ENCODE measurements around the gene TAF4B.

The TAF4B gene

GRCh38 chr18:26403491-26403890, 177.2 kb downstream of the TAF4B start:
- Histone ChIP-seq H3K4me3 (ENCODE audit: low read depth, low read length, poor library complexity, severe bottlenecking) (no peak overlapping the region), H3K9me3 (ENCODE audit: low read length) (no peaks in the 10 kb centered on the region), H3K79me2 (ENCODE audit: insufficient read depth, low read length) (no peaks in the 10 kb centered on the region), H3K9me2 (ENCODE audit: low read depth, low read length) (no peaks in the 10 kb centered on the region), H3K9ac (ENCODE audit: low read length) (no peak overlapping the region), H3K27me3 (ENCODE audit: insufficient read depth, low read length) (no peaks in the 10 kb centered on the region), H3K4me2 (ENCODE audit: low read length) (no peak overlapping the region), H3K27ac (ENCODE audit: low read depth, low read length, poor library complexity, severe bottlenecking) (no peak overlapping the region), H4K20me1 (ENCODE audit: insufficient read depth, low read length) (no peaks in the 10 kb centered on the region), H3K4me1 (ENCODE audit: insufficient read depth, low read length, severe bottlenecking) (peaks cover 16% of the 10 kb centered on the region), H3K36me3 (ENCODE audit: insufficient read depth, low read length) (no peaks in the 10 kb centered on the region), H2AFZ (ENCODE audit: low read length) (no peak overlapping the region), H3F3A (ENCODE audit: insufficient read depth, low read length) (no peaks in the 10 kb centered on the region)
- TF ChIP-seq, protein P1, sequence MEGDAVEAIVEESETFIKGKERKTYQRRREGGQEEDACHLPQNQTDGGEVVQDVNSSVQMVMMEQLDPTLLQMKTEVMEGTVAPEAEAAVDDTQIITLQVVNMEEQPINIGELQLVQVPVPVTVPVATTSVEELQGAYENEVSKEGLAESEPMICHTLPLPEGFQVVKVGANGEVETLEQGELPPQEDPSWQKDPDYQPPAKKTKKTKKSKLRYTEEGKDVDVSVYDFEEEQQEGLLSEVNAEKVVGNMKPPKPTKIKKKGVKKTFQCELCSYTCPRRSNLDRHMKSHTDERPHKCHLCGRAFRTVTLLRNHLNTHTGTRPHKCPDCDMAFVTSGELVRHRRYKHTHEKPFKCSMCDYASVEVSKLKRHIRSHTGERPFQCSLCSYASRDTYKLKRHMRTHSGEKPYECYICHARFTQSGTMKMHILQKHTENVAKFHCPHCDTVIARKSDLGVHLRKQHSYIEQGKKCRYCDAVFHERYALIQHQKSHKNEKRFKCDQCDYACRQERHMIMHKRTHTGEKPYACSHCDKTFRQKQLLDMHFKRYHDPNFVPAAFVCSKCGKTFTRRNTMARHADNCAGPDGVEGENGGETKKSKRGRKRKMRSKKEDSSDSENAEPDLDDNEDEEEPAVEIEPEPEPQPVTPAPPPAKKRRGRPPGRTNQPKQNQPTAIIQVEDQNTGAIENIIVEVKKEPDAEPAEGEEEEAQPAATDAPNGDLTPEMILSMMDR (IDR thresholded peaks at IDR 0.05; ENCODE audit: low read length), result no peak
- TF ChIP-seq EZH2 (IDR thresholded peaks at IDR 0.05; ENCODE audit: borderline replicate concordance, low read length), result no peak

DNA sequence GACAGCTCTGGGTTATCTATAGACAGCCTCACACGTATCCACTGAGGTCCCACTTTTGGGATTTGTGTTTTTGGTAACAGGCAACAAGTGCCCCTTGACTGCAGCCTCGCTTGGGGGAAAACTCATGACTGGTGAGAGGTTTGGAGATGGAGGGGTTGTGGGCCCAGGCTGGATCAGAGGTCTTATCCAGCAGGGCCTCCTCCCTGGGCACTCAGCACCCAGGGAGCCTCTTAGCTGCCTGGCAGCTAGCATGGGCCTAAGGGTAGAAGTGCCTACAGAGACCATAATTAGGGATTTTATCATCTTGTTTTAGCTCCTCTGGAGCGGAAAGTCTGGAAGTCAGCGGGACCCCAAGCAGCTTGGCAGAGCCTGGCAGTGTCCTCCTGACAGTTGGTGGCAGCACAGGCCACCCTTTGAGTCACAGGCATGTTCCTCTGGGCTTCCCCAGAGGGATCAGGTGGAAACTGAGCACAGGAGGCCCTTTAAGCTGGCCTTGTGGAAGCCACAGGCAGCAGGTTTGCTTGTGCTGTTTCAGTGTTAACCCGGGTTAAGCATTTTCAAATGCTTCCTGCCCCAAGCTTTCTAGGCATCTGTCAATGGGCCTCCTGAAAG, 179.1 kb downstream of the TAF4B start:
- H3K9ac ChIP-seq (ENCODE audit: low read length), result no peak overlapping the region
- no peaks in the 10 kb centered on the region for H3K9me3 ChIP-seq (ENCODE audit: low read length)
- H3K27me3 ChIP-seq (ENCODE audit: insufficient read depth, low read length), result no peaks in the 10 kb centered on the region
- H3K4me1 ChIP-seq (ENCODE audit: insufficient read depth, low read length, severe bottlenecking), result peaks cover 16% of the 10 kb centered on the region
- H3K4me3 ChIP-seq (ENCODE audit: low read depth, low read length, poor library complexity, severe bottlenecking), result no peak overlapping the region
- no peaks in the 10 kb centered on the region for H3K9me2 ChIP-seq (ENCODE audit: low read depth, low read length)
- no peak overlapping the region for H3K4me2 ChIP-seq (ENCODE audit: low read length)
- no peak overlapping the region for H2AFZ ChIP-seq (ENCODE audit: low read length)
- no peaks in the 10 kb centered on the region for H3K79me2 ChIP-seq (ENCODE audit: insufficient read depth, low read length)
- H3K36me3 ChIP-seq (ENCODE audit: insufficient read depth, low read length), result no peaks in the 10 kb centered on the region
- H3F3A ChIP-seq (ENCODE audit: insufficient read depth, low read length), result no peaks in the 10 kb centered on the region
- no peak overlapping the region for H3K27ac ChIP-seq (ENCODE audit: low read depth, low read length, poor library complexity, severe bottlenecking)
- no peaks in the 10 kb centered on the region for H4K20me1 ChIP-seq (ENCODE audit: insufficient read depth, low read length)
- no peak for TF ChIP-seq EZH2 (IDR thresholded peaks at IDR 0.05; ENCODE audit: borderline replicate concordance, low read length)
- TF ChIP-seq, protein P1 (IDR thresholded peaks at IDR 0.05; ENCODE audit: low read length), result peak; percentile 46

DNA sequence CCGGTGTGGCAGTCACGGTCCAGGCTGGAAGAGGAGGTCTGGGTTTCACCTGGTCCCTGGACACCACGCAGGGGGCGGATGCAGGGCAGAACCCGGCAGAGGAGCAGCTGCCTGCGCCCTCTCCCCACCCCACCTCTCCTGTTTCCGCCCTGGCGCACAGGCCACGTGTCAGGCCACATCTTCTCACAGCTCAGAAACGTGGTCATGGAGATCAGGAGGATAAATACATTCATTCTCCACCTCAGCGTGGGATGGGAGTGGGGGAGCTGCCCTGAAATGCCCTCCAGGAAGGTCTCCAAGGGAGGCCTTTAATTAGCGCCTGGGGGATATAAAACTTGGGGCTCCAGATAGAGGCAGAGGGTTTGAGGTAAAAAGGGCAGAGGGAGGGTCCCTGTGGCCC, 180.1 kb downstream of the TAF4B start:
- Histone ChIP-seq H3K9ac (ENCODE audit: low read length) (no peak overlapping the region), H2AFZ (ENCODE audit: low read length) (no peak overlapping the region), H3K4me2 (ENCODE audit: low read length) (no peak overlapping the region), H3K79me2 (ENCODE audit: insufficient read depth, low read length) (no peaks in the 10 kb centered on the region), H3K4me1 (ENCODE audit: insufficient read depth, low read length, severe bottlenecking) (peaks cover 16% of the 10 kb centered on the region), H3K27me3 (ENCODE audit: insufficient read depth, low read length) (no peaks in the 10 kb centered on the region), H3K9me3 (ENCODE audit: low read length) (no peaks in the 10 kb centered on the region), H3K4me3 (ENCODE audit: low read depth, low read length, poor library complexity, severe bottlenecking) (no peak overlapping the region), H3K27ac (ENCODE audit: low read depth, low read length, poor library complexity, severe bottlenecking) (no peak overlapping the region), H4K20me1 (ENCODE audit: insufficient read depth, low read length) (no peaks in the 10 kb centered on the region), H3K9me2 (ENCODE audit: low read depth, low read length) (no peaks in the 10 kb centered on the region), H3K36me3 (ENCODE audit: insufficient read depth, low read length) (no peaks in the 10 kb centered on the region), H3F3A (ENCODE audit: insufficient read depth, low read length) (no peaks in the 10 kb centered on the region)
- TF ChIP-seq EZH2 (IDR thresholded peaks at IDR 0.05; ENCODE audit: borderline replicate concordance, low read length), result no peak
- TF ChIP-seq, protein P1 (IDR thresholded peaks at IDR 0.05; ENCODE audit: low read length), result no peak

Measured in OCI-LY1 (cell line).